Breast epithelium (tissue), 4 donors: ENCODE measurements around the gene GLMN. TPM values are rescaled to one million over a fixed set of nuclear protein-coding genes. Genes with fewer than 3 reads are reported as not detected.

Experiments used
- DNase-seq, 2 donors: peaks; one replicate each; pipeline ENCODE4 v3.0.0-alpha.2; 2019; ENCODE audit warnings: low spot score in 2 of 2
- H3K27ac ChIP-seq, 2 donors: fragments of 200-600 bp; sonication (generic) in 1 of 2; one replicate each; pipeline ENCODE4 v1.5.1; 2016 to 2019; ENCODE audit warnings: mild to moderate bottlenecking in 1 of 2
- H3K27me3 ChIP-seq, 2 donors: fragments of 200-600 bp; sonication (generic) in 1 of 2; one replicate each; pipeline versions ENCODE4 v1.5.1 to v1.6.0; 2017 to 2019; ENCODE audit warnings: control low read depth in 1 of 2, mild to moderate bottlenecking in 1 of 2
- H3K36me3 ChIP-seq: fragments of 200-600 bp; one replicate; pipeline ENCODE4 v1.5.1; 2019
- H3K4me1 ChIP-seq, 2 donors: fragments of 200-600 bp; sonication (generic); one replicate each; pipeline ENCODE4 v1.5.1; 2016 to 2019; ENCODE audit warnings: control low read depth in 1 of 2
- H3K4me3 ChIP-seq, 3 donors: fragments of 200-600 bp; sonication (generic); 1 replicate in 2 of 3; 2 replicates in 1 of 3; pipeline ENCODE4 v1.5.1; 2016 to 2019; ENCODE audit warnings: mild to moderate bottlenecking in 3 of 3, moderate library complexity in 2 of 3
- H3K9me3 ChIP-seq, 2 donors: fragments of 200-600 bp; sonication (generic) in 1 of 2; one replicate each; pipeline ENCODE4 v1.5.1; 2016 to 2019; ENCODE audit warnings: control low read depth in 1 of 2
- CTCF ChIP-seq, 3 donors: fragments of 450-650 bp; IDR thresholded peaks; one replicate each; pipeline ENCODE4 v1.5.1; 2016 to 2017; ENCODE audit warnings: antibody characterized with exemption in 3 of 3, mild to moderate bottlenecking in 3 of 3, moderate library complexity in 3 of 3
- POLR2A ChIP-seq: fragments of 450-650 bp; IDR thresholded peaks from one replicate; pipeline ENCODE4 v1.6.1; 2016; ENCODE audit warnings: antibody characterized with exemption, mild to moderate bottlenecking, moderate library complexity
- POLR2AphosphoS5 ChIP-seq, 3 donors: sonication (generic); formaldehyde crosslinking; IDR thresholded peaks; one replicate each; pipeline ENCODE4 v1.6.1; 2017; ENCODE audit warnings: antibody characterized with exemption in 3 of 3
- intact Hi-C: fragments of 100-400 bp; cut with DNase I; formaldehyde crosslinking; loops from one replicate; pipeline ENCODE4 v1.15.1; 2023; ENCODE audit warnings: low total_unique reads
- total RNA-seq, 3 donors: library from RNA; depleted of rRNA; stranded (reverse); fragments of >200 nt; gene quantifications; one replicate each; pipeline ENCODE4 v1.1.0, GENCODE V29; 2016

The GLMN gene
- total RNA-seq, 3 donors from 2014 or later = 8.8 to 17.0 (median 10.8) TPM

DNA sequence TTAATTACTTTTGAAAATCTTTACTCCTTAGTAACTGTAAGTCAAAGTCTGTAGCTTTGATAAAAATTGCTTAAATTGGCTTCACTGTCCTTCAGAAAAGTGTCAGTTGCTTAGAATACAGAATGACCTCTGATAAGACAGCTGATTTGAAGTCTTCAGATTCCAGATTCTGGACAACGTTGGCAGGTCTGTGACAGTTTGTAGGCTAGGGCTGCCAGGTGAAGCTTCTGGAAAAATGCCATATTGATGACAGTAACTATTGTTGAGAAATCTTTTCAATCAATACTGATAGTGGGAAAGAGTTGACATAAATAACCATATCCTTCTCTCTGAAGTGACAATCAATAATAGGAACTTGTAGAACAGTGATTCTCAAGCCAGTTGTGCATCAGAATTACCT lies 41.4 kb upstream of the GLMN start:
- Histone ChIP-seq H3K27me3 (no peaks in the 10 kb centered on the region), H3K4me3 (no peak overlapping the region), H3K36me3 (peaks cover 9% of the 10 kb centered on the region), H3K4me1 (no peaks in the 10 kb centered on the region), H3K27ac (no peak overlapping the region), H3K9me3 (no peaks in the 10 kb centered on the region)
- intact Hi-C loops = no loop called here
- no peak for TF ChIP-seq POLR2AphosphoS5 (IDR thresholded peaks at IDR 0.05)
- DNase-seq = no peak

- Histone ChIP-seq H3K36me3 (peaks cover 11% of the 10 kb centered on the region), H3K4me1 (no peaks in the 10 kb centered on the region), H3K9me3 (peaks cover 0 to 1% of the 10 kb centered on the region in 2 donors), H3K4me3 (no peak overlapping the region), H3K27me3 (no peaks in the 10 kb centered on the region), H3K27ac (no peak overlapping the region)
- TF ChIP-seq POLR2AphosphoS5 (IDR thresholded peaks at IDR 0.05) (no peak), CTCF (IDR thresholded peaks at IDR 0.05) (no peak), POLR2A (no peak)
- intact Hi-C loops = no loop called here
- DNase-seq = no peak
These were observed 34.9 kb upstream of the GLMN start for GRCh38 chr1:92333668-92334067.

DNA sequence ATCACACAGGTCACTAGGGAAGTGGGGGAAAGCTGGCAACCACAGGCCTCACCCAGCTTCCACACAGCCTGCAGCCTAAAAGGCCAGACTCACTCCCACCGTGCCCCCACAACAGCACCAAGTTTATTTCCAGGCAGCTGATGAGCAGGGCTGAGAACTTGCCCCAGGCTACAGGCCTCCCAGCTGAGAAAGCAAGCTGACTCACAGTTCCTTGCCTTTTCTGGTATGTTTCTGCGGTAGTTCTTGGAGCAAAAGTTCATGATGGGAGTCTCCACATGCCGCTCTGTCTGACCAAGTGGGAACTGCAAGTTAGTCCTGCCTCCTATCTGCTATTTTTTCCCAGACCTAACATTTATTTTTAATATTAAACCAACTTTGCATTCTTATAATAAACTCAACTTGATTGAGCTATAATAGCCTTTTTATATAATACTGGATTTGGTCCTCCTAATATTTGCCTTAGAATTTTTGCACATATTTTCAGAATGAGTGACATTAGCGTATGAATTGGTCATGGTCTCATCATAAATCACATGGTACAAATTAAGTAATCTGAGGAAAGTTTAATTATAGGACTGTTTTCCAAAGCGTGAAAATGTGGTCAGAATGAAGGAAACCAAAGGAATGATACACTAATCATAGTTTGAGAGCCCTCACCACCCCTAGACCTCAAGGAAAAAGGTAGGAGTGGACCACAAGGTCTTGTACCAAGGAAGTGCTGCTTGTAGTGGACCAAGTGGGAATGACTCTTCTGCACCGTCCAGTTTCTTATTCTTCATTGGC lies 30.8 kb upstream of the GLMN start:
- Histone ChIP-seq H3K4me3 (no peak overlapping the region), H3K27ac (no peak overlapping the region), H3K9me3 (peaks cover 9 to 32% of the 10 kb centered on the region in 2 donors), H3K27me3 (no peaks in the 10 kb centered on the region), H3K4me1 (no peaks in the 10 kb centered on the region), H3K36me3 (peaks cover 6% of the 10 kb centered on the region)
- DNase-seq = no peak
- TF ChIP-seq POLR2A (no peak), POLR2AphosphoS5 (IDR thresholded peaks at IDR 0.05) (no peak), CTCF (IDR thresholded peaks at IDR 0.05) (no peak)
- intact Hi-C loops = no loop called here

DNA sequence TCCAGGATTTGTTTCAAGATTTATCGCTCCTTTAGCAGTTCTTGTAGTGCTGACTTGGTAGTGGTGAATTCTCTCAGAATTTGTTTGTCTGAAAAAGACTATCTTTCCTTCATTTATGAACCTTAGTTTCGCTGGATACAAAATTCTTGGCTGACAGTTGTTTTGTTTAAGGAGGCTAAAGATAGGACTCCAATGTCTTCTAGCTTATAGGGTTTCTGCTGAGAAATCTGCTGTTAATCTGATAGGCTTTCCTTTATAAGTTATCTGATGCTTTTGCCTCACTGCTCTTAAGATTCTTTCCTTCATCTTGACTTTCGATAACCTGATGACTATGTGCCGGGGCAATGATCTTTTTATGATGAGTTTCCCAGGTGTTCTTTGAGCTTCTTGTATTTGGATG lies 29.0 kb upstream of the GLMN start:
- no peak overlapping the region for H3K4me3 ChIP-seq
- peaks cover 6% of the 10 kb centered on the region for H3K36me3 ChIP-seq
- no peaks in the 10 kb centered on the region for H3K27me3 ChIP-seq
- H3K27ac ChIP-seq = no peak overlapping the region
- no peak for DNase-seq
- H3K9me3 ChIP-seq = peaks cover 9 to 32% of the 10 kb centered on the region in 2 donors
- intact Hi-C loops = no loop called here
- no peaks in the 10 kb centered on the region for H3K4me1 ChIP-seq
- TF ChIP-seq CTCF (IDR thresholded peaks at IDR 0.05) = no peak
- TF ChIP-seq POLR2AphosphoS5 (IDR thresholded peaks at IDR 0.05) = no peak
- TF ChIP-seq POLR2A = no peak

GRCh38 chr1:92326681-92327080 lies 27.9 kb upstream of the GLMN start:
- Histone ChIP-seq H3K27me3 (no peaks in the 10 kb centered on the region), H3K4me1 (no peaks in the 10 kb centered on the region), H3K9me3 (peaks cover 9 to 32% of the 10 kb centered on the region in 2 donors), H3K36me3 (peaks cover 6% of the 10 kb centered on the region), H3K4me3 (no peak overlapping the region), H3K27ac (no peak overlapping the region)
- TF ChIP-seq POLR2A = no peak
- no peak for TF ChIP-seq CTCF (IDR thresholded peaks at IDR 0.05)
- TF ChIP-seq POLR2AphosphoS5 (IDR thresholded peaks at IDR 0.05) = no peak
- DNase-seq = no peak
- intact Hi-C loops = no loop called here
